ENCODE data around the gene HS3ST4.

HS3ST4 gene

DNA sequence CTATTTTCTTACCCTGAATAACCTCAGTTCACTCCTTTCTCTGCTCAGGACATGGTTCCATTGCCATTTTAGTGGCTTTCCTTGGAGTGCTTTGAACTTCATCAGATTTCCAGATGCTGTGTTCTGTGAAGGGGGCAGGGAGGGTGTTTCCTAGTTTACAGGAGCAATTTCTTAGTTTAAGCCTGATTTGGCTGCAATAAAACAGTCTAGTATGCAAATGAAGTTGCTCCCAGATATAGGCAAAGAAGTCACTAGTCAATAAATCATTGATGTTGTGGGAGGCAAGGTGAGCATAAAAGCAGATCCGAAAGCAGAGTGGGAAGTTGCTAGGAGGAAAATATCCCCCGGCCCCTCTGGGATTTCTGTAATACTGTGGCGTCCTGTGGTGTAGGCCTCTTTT lies 202.3 kb downstream of the HS3ST4 start:
- no peak for DNase-seq (ENCODE audit: low read depth in 2 of 2)

DNA sequence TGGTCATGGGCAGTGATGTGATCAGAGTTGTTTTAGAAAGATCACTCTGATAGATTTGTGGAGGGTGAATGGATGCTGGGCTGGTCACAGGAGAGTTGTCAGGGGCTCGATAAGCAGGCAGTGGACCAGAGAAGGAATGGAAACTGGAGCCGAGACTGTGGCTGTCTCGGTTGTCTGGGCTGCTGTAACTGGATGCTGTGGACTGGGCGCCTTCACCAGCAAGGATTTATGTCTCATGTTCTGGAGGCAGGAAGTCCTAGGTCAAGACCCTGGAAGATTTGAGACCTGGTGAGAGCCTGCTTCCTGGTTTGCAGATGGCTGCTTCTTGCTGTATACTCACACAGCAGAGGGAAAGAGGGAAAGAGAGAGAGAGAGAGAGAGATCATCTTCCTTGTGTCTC lies 203.6 kb downstream of the HS3ST4 start:
- no peak for DNase-seq (ENCODE audit: low read depth in 2 of 2)

DNA sequence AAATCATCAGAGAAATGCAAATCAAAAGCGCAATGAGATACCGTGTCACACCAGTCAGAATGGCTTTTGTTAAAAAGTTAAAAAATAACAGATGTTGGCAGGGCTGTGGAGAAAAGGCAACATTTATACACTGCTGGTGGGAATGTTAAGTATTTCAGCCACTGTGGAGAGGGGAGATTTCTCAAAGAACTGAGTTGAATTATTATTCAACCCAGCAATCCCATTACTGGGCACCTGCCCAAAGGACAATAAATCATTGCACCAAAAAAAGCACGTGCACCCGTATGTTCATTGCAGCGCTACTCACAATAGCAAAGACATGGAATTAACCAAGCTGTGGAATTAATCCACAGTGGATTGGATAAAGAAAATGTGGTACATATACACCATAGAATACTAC lies 204.7 kb downstream of the HS3ST4 start:
- DNase-seq (ENCODE audit: low read depth in 2 of 2): no peak

DNA sequence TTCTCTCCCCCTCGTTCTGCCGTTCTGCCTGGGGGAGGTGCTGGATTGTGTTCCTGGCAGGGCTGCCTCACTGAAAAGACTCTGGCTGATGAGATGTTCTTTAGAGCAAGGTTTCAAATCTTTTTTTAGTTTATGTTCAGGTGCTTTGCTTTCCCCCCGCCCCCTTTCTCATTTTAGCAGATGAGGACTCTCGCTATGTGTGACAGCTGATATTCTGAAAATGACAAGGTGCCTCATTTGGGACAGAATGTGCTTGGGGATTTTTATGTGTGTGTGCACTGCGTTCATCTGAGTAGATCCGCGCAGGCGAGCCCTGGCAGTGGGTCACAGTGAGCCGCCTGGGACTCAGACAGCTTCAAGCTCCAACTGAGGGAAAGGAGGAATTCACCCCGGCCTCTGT lies 205.9 kb downstream of the HS3ST4 start:
- DNase-seq (ENCODE audit: low read depth in 2 of 2): no peak

DNA sequence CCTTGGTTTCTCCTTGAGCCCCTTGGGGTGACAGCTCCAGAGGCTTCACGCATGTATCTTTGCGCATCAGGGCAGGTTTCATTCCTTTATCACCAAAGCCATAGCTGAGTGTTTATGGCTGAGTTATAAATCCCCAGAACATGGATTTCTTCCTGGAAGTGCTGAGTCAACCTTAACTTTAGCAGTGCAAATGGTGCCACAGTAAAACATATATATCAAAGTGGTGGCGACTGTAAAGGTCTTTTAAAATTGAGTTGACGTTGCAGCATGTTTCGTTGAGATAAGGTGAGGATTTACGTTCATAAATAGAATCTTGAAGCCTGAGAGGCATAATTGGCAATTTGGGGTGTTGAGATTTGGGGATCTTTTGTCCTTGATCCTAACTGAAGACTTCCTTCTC lies 214.1 kb downstream of the HS3ST4 start:
- DNase-seq (ENCODE audit: low read depth in 2 of 2): no peak

DNA sequence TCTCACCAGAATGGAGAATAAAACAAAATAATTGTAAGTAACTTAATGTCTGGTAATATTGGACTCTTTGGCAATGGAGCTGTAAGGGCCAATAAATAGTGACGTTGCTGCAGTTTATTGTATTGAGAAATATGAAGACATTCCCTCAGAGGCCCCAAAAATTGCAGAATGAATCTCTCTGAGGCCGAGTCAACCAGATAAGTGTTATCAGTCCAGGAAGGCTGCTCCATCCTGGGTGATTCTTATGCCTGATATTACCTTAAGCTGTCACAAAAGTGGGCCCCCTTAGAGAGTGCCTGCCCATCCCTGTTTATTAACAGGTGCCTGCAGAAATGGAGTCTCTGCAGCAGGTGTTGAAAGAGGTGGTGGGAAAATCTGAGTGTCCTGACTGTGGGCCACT lies 219.2 kb downstream of the HS3ST4 start:
- no peak for DNase-seq (ENCODE audit: low read depth in 2 of 2)

DNA sequence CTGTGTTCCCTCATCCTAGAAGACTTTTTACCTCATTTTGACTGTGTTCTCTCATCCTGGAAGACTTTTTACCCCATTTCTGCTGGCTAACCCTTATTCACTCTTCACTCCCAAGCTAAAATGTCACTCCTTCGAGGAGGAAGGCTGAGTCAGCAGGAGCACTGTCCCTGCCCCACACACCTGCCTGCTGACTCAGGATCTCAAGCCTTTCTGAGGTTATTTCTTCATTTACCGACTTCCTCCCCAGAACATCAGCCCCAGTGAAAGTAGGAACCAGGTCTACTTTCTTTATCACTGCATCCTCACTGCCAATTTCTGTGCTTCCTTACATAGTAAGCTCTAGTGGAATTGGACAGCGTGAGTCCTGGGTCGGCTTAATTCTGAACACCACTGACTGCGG lies 220.6 kb downstream of the HS3ST4 start:
- no peak for DNase-seq (ENCODE audit: low read depth in 2 of 2)

DNA sequence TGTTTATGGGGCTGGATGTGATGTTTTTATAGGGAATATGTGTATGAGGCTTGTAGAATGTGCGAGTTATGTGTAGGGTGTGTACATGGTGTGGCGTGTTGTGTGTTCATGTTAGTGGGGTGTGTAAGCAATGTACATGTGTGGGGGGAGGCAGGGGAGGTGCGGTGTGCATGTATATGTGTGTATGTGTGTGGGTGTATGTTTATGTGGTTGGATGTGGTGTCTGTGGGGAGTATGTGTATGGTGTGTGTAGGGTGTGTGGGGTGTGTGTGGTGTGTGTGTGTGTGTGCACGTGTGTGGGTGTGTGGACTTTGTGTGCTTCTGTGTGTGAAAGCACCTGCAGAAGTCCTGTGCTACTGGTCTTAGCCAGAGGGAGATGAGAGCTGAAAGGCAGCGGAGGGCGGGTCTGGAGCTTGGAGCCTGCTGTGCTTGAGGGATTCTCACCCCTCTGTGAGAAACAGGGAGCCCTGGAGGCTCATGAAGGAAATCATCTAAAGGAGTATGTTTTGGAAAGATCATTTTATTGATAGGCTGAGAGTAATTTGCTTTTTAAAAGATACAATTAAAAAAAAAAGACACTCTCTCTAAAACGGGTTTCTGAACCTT lies 222.7 kb downstream of the HS3ST4 start:
- no peak for DNase-seq (ENCODE audit: low read depth in 2 of 2)

DNA sequence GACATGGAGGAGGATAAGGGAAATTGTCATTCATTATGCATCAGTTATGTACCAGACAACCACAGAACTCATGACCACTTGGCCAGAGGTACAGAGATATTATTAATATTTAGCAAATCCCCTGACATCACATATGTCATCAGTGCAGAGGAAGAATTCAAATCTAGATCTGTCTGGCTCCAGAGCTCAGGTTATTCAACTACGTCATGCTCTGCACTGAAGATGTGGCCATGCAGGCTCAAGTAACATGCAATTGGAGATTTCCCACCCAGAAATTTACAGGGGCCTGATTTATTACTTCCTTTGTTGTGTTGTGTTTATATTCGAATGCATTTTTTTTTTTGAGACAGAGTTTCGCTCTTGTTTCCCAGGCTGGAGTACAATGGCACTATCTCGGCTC lies 224.3 kb downstream of the HS3ST4 start:
- DNase-seq (ENCODE audit: low read depth in 2 of 2): no peak

DNA sequence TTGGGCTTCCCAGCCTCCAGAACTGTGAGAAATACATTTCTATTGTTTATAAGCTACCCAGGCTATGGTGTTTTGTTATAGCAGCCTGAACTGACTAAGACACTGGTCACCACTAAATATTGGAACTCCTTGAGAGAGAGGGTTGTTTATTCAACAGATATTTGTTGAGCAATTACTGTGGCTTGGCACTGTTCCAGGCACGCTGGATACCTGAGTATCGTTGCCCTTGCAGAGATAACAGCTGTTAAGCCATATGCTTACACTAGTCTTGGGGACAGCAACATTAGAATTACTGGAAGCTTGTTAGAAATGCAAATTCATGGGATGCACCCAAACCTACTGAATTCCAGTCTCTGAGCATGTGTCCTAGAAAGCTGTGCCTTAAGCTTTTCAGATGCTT lies 230.7 kb downstream of the HS3ST4 start:
- no peak for DNase-seq (ENCODE audit: low read depth in 2 of 2)

DNA sequence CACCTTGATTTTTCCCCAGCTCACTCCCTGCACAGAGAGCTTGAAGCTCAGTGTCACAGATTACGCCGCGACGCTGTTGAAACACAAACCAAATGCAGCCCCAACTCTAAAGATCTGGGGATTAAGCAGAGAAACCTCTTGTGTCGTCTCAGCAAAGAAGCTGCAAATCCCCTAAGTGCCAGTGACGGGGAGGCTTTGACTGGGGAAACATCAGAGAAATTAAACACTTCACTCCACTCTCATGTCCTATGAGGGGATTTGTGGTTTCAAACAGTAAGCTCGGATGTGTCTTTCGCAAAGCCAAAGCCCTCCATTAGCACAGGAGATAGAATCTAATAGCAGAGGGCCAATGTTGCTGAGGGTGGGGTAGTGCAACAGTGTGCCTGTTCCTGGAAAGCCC lies 233.7 kb downstream of the HS3ST4 start:
- no peak for DNase-seq (ENCODE audit: low read depth in 2 of 2)

DNA sequence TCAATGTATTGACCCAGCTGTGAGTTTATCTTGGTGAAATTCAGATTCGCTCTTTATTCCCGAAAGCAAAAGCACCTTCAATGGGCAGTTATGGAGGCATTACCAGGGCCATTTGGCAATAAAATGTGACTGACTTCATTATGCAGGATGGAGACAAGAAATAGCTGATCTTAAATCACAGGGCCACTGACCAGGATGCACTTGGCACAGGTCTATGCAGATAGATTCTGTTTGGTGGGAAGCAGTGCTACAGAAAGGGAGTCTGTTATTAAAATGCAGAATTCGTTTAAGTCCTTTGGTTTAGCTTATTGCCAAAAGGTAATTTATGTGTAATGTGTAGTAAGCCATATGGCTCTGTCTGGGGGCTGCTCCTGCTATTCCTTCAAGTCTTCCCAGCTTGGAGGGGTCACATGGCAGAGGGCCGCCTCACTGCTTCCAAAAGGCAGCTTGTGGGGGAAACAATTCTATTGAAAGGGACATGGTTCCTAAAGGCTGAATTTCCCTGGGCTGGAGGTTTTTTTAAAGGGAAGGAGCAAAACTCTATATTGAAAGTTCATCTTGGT lies 239.8 kb downstream of the HS3ST4 start:
- DNase-seq (ENCODE audit: low read depth in 2 of 2): no peak

DNA sequence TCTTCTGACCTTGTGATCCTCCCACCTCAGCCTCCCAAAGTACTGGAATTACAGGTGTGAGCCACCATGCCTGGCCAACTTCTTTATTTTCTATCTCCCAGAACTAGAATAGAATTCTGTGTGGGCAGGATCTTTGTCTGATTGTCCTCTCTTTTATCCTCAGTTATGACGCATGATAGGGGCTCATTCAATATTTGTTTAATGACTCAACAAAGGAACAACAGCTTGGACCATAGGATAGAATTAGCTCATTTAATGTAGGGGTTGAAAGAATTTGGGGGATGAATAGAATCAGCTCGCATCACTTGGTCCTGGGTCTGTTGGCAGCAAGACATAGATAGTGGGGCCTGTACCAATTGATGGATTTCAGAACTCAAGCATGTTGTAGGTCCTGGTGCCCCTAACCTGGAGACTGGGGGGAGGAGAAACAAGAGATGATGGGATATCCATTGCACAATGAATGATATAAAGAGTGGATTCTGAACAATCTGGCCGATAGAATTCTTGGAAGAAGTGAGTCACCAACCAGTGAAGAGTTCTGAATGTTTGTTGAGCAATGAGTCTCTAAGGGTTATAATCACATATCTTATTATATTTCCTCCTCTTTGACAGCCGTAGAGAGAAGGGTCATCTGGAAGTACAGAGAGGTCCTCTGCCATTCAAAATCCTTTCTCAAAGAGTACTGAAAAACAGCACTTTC lies 250.2 kb downstream of the HS3ST4 start:
- no peak for DNase-seq (ENCODE audit: low read depth in 2 of 2)

DNA sequence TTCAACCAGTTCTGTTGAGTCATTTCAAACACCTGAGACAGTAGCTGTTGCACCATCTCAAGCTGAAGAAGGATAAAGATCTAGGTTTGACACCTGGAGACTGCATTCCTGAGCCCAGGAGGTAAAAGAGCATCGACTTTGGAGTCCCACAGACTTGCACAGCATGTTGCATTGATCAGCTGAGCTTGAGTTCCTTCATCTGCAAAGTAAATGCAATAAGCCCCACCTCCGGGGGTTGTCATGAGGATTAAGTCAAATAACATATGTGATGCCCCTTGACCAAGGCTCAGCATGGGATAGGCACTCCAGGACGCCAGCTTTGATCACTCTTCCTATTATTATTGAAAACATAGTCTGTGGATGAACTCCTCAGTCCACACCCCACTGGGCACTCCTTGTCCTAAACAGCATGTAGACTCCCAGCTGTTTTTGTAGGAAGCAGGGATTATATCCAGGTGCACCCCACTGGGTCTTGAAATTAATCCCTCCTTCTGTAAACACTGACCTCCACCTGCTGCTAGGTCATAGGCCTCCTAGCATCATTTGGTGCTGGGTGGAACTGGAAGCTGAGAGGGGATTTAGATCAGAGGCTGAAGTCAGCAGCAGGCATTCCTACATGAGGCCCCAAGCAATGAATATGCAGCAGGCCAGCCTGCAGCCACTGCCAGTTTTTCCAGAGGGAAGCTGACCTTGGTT lies 259.0 kb downstream of the HS3ST4 start:
- no peak for DNase-seq (ENCODE audit: low read depth in 2 of 2)

DNA sequence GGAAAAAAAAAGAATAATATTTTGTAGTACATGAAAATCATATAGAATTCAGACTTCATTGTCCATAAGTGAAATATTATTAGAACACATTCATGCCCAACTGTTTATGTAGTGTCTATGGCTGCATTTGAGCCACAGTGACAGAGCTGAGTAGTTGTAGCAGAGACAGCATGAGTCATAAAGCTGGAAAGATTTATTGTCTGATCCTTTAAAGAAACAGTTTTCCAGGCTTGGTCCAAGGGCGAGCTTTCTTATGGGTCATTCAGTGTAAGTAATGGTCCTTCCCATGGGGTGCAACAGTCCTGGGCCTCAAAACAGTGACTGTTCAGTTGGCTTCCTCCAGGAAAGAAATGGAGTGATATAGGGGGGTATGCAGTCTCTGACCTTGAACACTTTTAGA lies 260.2 kb downstream of the HS3ST4 start:
- no peak for DNase-seq (ENCODE audit: low read depth in 2 of 2)

DNA sequence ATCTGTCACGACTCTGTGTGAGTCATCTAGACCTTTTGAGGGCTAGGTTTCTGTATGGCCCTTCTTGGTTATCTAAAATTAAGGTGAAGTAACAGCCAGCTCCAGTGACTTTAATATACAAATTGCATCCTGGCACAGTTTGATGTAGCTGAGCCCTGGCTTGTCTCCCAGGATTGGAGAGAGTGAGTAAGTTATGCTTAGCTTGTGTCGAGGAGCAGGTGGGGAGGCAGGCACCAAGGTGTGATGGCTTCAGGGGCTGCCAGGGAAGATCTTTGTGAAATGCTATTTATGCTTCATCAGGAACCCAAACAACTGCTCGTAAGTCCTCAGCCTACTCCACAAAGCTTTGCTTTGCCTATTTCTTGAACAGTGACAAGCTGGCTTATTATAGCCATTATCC lies 261.2 kb downstream of the HS3ST4 start:
- no peak for DNase-seq (ENCODE audit: low read depth in 2 of 2)

DNA sequence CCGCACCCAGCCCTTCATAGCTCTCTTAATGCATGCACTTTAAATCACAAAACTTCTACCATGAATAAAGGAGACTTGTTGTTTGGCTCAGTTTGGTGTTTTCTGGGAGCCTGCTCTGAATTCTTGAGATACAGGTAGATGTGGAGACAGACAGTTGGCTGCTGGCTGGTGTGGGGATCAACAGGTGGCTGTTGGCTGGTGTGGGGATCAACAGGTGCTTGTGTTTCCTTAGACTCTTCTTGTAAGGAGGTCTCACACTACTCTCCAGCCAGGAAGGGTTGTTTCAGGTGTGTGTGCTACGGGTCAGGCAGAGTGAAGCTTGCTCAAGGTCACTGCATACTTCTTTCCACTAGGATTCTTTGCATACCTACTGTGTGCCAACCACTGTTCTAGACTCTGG lies 265.9 kb downstream of the HS3ST4 start:
- DNase-seq (ENCODE audit: low read depth in 2 of 2): no peak

DNA sequence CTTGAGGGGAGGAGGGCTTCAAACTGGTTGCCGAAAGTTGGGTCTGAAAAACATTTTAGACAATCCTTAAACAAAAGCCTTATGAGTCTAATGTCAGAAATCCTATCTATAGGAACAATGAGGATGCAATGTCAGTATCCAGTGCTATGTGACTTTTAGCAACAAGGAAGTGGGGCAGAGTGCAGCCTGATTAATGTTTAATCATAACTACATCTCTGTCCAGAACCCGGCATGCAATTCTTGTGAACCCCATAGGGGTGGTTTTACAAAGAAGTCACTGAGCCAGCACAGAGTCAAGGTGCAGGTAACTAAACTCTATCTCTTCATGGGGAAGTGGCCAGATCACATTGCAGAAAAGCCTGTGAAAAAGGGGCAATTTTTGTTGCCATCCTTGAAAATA lies 267.5 kb downstream of the HS3ST4 start:
- no peak for DNase-seq (ENCODE audit: low read depth in 2 of 2)

DNA sequence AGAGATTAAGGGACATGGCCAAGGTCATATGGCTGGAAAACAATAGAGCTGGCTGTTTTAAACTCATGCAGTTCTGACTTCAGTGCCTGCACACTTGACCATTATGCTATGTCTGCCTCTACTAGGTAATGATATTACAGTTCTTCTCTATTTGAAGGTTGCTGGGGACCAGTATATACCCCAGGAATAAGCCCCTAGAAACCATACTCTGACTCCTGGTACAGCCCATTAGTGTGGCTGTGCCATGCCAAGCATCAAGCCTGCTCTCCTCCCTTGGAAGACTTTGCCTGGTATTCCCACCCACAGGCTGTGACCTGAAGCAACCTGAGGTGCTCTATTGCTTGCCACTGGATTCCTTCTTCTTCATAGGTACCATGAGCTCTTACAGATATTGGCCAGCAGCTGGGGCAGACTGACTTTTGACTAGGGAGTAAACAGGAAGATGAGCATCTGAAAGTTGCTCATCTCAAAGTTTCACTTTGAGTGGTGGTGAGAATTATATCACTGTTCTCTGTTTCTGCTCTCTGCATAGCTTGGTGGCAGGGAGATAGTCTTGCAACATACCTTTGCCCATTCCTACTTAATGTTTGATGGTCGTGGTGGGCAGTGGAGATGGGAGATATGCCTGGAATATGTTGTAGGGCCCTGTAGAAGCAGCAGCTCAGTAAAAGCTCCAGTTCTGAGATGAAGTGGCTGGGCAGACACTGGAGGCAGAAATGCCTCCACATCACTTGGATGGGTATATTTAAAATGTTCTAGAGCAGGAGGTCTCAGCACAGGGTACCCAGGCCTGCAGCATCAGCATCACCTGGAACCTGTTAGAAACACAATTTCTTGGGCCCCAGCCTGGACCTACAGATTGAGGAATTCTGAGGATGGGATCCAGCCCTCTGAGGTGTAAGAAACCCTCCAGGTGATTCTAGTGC lies 274.7 kb downstream of the HS3ST4 start:
- no peak for DNase-seq (ENCODE audit: low read depth in 2 of 2)

DNA sequence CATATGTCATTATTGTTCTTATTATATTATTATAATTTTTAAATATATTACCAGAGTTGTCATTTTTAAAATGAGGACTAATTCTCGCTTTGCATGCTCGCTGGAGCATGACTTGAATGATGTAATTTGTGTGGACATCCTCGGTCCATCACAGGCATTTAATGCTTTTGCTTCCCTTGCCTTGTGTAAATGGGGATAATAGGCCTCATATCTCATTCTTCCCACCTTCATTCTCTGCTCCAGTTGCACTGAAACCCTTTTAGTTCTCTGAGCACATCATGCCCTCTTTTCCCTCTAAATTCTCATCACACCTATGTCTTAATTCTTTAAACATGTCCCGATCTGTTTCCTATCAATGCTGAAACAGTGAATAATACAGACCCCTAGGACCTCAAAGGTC lies 285.4 kb downstream of the HS3ST4 start:
- no peak for DNase-seq (ENCODE audit: low read depth in 2 of 2)

DNA sequence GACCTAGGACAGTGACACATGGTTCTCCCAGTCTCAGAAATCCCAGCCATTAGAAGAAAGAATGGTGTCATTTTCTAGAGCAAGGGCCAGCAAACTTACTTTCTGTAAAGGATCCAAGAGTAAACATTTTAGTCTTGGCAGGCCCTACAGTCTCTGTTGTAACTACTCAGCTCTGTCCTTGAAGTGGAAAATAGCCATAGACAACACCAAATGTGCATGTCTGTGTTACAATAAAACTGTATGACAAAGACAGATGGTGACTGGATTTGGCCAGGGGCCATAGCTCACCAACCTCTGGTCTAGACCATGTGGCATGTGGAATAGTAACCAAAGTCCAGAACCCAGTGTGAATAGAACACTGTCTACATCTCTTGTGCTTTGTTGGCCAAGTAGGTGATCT lies 286.5 kb downstream of the HS3ST4 start:
- DNase-seq (ENCODE audit: low read depth in 2 of 2): no peak

DNA sequence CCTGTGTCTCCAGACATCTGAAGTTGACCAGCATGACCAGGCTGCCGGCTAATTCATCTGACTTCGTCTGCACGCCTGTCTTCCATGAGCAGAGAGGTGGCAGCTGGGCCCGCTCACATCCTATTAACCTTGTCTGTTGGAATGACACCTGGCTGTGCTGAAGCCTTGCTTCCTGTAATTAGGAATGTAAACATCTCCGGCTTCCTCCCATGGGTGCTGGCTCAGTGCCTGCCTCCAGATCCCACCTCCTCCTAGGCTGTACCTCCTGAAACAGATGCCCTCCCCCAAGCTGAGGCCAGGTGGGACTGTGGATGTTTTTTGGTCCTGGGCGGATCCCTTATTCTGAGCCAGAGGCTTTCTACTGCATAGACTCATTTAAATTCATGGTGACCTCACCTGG lies 296.3 kb downstream of the HS3ST4 start:
- no peak for DNase-seq (ENCODE audit: low read depth in 2 of 2)
